ENCODE data around the gene ERBB2. TPM values are rescaled to one million over a fixed set of nuclear protein-coding genes. Genes with fewer than 3 reads are reported as not detected.
A peak's percentile ranks its signal among the peaks of the same experiment; 100 is the strongest.

The ERBB2 gene
- total RNA-seq, 1 donor = 44.2 TPM

DNA sequence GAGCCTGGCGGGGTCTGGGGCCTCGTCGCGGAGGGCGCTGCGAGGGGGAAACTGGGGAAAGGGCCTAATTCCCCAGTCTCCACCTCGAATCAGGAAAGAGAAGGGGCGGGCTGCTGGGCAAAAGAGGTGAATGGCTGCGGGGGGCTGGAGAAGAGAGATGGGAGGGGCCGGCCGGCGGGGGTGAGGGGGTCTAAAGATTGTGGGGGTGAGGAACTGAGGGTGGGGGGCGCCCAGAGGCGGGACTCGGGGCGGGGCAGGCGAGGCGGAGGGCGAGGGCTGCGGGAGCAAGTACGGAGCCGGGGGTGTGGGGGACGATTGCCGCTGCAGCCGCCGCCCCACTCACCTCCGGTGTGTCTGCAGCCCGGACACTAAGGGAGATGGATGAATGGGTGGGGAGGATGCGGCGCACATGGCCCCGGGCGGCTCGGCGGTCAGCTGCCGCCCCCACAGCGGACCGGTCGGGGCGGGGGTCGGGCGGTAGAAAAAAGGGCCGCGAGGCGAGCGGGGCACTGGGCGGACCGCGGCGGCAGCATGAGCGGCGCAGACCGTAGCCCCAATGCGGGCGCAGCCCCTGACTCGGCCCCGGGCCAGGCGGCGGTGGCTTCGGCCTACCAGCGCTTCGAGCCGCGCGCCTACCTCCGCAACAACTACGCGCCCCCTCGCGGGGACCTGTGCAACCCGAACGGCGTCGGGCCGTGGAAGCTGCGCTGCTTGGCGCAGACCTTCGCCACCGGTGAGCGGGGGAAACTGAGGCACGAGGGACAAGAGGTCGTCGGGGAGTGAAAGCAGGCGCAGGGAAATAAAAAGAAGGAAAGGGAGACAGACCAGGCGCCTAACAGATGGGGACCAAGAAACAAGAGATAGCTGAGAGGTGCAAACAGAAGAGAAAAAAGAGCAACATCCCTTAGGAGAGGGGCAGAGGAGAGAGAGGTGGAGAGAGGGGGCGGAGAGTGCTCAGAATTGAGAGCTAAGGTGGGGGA, 31.6 kb upstream of the ERBB2 start, which contains the start of gene PNMT:
Gene PNMT, plus strand, starts transcription at position 509 of the 980 bp plus-strand sequence. Its CDS starts 23 bp downstream, at position 532.
- peaks cover 71% of the 10 kb centered on the region for H3K27me3 ChIP-seq (ENCODE audit: insufficient read depth, low read length)
- H3K36me3 ChIP-seq (ENCODE audit: insufficient read depth, low read length) = no peaks in the 10 kb centered on the region
- peak within 1 kb of the TSS; percentile 42 for H3K4me3 ChIP-seq (ENCODE audit: insufficient read depth, low read length)
- H4K20me1 ChIP-seq (ENCODE audit: insufficient read depth, low read length) = peaks cover 6% of the 10 kb centered on the region
- no peaks in the 10 kb centered on the region for H3K4me1 ChIP-seq (ENCODE audit: insufficient read depth, low read length)
- no peaks in the 10 kb centered on the region for H3K79me2 ChIP-seq (ENCODE audit: insufficient read depth, low read length)
- peak within 1 kb of the TSS; percentile 60 for H3K4me2 ChIP-seq (ENCODE audit: insufficient read depth, low read length)
- TF ChIP-seq CTCF (IDR thresholded peaks at IDR 0.05; ENCODE audit: extremely low read depth, low read depth, low read length) = peak; percentile 36
- no peak within 1 kb of the TSS for H2AFZ ChIP-seq (ENCODE audit: low read length)
- no peak within 1 kb of the TSS for H3K27ac ChIP-seq (ENCODE audit: low read depth, low read length)
- peak; percentile 93 for DNase-seq (ENCODE audit: insufficient read length, low spot score, missing footprints)
- H3K9me3 ChIP-seq (ENCODE audit: low read depth, low read length) = no peaks in the 10 kb centered on the region

DNA sequence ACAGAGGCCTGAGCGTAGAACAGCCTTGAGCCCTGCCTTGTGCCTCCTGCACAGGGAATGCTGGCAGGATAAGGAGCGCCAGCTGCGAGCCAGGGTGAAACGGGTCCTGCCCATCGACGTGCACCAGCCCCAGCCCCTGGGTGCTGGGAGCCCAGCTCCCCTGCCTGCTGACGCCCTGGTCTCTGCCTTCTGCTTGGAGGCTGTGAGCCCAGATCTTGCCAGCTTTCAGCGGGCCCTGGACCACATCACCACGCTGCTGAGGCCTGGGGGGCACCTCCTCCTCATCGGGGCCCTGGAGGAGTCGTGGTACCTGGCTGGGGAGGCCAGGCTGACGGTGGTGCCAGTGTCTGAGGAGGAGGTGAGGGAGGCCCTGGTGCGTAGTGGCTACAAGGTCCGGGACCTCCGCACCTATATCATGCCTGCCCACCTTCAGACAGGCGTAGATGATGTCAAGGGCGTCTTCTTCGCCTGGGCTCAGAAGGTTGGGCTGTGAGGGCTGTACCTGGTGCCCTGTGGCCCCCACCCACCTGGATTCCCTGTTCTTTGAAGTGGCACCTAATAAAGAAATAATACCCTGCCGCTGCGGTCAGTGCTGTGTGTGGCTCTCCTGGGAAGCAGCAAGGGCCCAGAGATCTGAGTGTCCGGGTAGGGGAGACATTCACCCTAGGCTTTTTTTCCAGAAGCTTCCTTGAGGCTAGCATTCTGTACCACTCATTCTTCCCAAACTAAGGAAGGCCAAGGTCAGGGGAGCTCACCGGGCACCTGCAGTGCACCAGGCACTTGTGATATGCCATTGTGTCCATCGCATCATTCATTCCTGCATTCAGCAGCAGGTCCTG, 29.7 kb upstream of the ERBB2 start:
- Histone ChIP-seq H3K79me2 (ENCODE audit: insufficient read depth, low read length) (no peaks in the 10 kb centered on the region), H3K4me3 (ENCODE audit: insufficient read depth, low read length) (no peak overlapping the region), H3K9me3 (ENCODE audit: low read depth, low read length) (no peaks in the 10 kb centered on the region), H3K27ac (ENCODE audit: low read depth, low read length) (no peak overlapping the region), H3K4me2 (ENCODE audit: insufficient read depth, low read length) (no peak overlapping the region), H3K4me1 (ENCODE audit: insufficient read depth, low read length) (no peaks in the 10 kb centered on the region), H3K36me3 (ENCODE audit: insufficient read depth, low read length) (no peaks in the 10 kb centered on the region), H4K20me1 (ENCODE audit: insufficient read depth, low read length) (peaks cover 6% of the 10 kb centered on the region), H3K27me3 (ENCODE audit: insufficient read depth, low read length) (peaks cover 65% of the 10 kb centered on the region), H2AFZ (ENCODE audit: low read length) (no peak overlapping the region)
- no peak for TF ChIP-seq CTCF (IDR thresholded peaks at IDR 0.05; ENCODE audit: extremely low read depth, low read depth, low read length)
- DNase-seq (ENCODE audit: insufficient read length, low spot score, missing footprints) = peak; percentile 77

DNA sequence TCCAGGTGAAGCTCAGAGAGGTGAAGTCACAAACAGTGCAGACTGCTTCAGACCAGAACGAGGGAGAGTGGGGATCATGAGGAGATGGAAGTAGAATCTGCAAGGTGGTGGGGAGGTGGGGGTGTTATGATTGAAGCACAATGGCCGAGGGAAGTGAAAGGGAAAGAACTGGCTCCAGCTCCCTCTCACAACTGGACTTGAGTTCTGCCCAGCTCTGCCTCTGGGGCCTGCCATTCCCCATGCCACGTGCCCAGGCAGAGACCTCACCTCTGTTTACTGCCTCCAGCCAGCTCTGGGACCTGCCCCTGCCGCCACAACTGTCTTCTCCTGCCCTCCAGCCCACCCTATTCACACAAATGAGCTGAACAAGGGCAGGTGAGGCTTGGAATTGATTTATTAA, 29.1 kb upstream of the ERBB2 start:
- H3K4me2 ChIP-seq (ENCODE audit: insufficient read depth, low read length) = no peak overlapping the region
- peak; percentile 74 for DNase-seq (ENCODE audit: insufficient read length, low spot score, missing footprints)
- no peak overlapping the region for H2AFZ ChIP-seq (ENCODE audit: low read length)
- no peak for TF ChIP-seq CTCF (IDR thresholded peaks at IDR 0.05; ENCODE audit: extremely low read depth, low read depth, low read length)
- H3K4me1 ChIP-seq (ENCODE audit: insufficient read depth, low read length) = no peaks in the 10 kb centered on the region
- no peaks in the 10 kb centered on the region for H3K9me3 ChIP-seq (ENCODE audit: low read depth, low read length)
- peaks cover 60% of the 10 kb centered on the region for H3K27me3 ChIP-seq (ENCODE audit: insufficient read depth, low read length)
- no peaks in the 10 kb centered on the region for H3K36me3 ChIP-seq (ENCODE audit: insufficient read depth, low read length)
- no peaks in the 10 kb centered on the region for H3K79me2 ChIP-seq (ENCODE audit: insufficient read depth, low read length)
- no peak overlapping the region for H3K4me3 ChIP-seq (ENCODE audit: insufficient read depth, low read length)
- peaks cover 6% of the 10 kb centered on the region for H4K20me1 ChIP-seq (ENCODE audit: insufficient read depth, low read length)
- no peak overlapping the region for H3K27ac ChIP-seq (ENCODE audit: low read depth, low read length)

Measured in osteoblast (primary cell).